GM06990 (cell line): Measurements from ENCODE around the gene PDZD2.

Experiments used
- DNase-seq: peaks from one replicate; pipeline ENCODE4 v3.0.0-alpha.2; 2011; ENCODE audit not compliant: insufficient read length; ENCODE audit errors: extremely low read depth
- H3K27me3 ChIP-seq: replicated peaks from 2 replicates; pipeline ENCODE4 v1.6.0; 2011; ENCODE audit warnings: low read length; ENCODE audit not compliant: control insufficient read depth, insufficient read depth
- H3K36me3 ChIP-seq: 2 replicates; pipeline ENCODE4 v1.5.1; 2011; ENCODE audit warnings: low read length; ENCODE audit not compliant: control insufficient read depth, insufficient read depth
- H3K4me3 ChIP-seq: replicated peaks from 2 replicates; pipeline ENCODE4 v1.5.1; 2011; ENCODE audit warnings: low read depth, mild to moderate bottlenecking, control low read depth, low read length
- TF ChIP-seq, protein P1 (sequence below): IDR thresholded peaks from 2 replicates; pipeline ENCODE4 v1.5.1; 2011; ENCODE audit warnings: low read length, control low read depth, mild to moderate bottlenecking, inconsistent platforms; ENCODE audit not compliant: insufficient read depth, poor library complexity, severe bottlenecking

PDZD2 gene

DNA sequence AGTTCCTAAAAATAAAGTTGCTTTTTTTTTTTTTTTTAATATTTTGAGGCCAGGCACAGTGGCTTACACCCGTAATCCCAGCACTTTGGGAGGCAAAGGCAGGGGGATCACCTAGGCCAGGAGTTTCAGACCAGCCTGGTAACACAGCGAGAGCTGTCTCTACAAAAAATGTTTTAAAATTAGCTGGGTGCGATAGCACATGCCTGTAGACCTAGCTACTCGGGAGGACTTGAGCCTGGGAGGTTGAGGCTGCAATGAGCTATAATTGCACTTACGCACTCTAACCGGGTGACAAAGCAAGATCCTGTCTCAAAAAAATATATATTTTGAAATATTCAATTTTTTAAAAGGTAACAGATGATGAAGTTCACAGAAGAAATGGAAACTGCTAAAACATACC is 512.3 kb downstream of the PDZD2 start:
- Histone ChIP-seq H3K36me3 (no peaks in the 10 kb centered on the region; the same call in none of the 2 replicates), H3K27me3 (no peaks in the 10 kb centered on the region), H3K4me3 (no peak overlapping the region)
- DNase-seq, result no peak
- TF ChIP-seq, protein P1, sequence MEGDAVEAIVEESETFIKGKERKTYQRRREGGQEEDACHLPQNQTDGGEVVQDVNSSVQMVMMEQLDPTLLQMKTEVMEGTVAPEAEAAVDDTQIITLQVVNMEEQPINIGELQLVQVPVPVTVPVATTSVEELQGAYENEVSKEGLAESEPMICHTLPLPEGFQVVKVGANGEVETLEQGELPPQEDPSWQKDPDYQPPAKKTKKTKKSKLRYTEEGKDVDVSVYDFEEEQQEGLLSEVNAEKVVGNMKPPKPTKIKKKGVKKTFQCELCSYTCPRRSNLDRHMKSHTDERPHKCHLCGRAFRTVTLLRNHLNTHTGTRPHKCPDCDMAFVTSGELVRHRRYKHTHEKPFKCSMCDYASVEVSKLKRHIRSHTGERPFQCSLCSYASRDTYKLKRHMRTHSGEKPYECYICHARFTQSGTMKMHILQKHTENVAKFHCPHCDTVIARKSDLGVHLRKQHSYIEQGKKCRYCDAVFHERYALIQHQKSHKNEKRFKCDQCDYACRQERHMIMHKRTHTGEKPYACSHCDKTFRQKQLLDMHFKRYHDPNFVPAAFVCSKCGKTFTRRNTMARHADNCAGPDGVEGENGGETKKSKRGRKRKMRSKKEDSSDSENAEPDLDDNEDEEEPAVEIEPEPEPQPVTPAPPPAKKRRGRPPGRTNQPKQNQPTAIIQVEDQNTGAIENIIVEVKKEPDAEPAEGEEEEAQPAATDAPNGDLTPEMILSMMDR, result no peak

DNA sequence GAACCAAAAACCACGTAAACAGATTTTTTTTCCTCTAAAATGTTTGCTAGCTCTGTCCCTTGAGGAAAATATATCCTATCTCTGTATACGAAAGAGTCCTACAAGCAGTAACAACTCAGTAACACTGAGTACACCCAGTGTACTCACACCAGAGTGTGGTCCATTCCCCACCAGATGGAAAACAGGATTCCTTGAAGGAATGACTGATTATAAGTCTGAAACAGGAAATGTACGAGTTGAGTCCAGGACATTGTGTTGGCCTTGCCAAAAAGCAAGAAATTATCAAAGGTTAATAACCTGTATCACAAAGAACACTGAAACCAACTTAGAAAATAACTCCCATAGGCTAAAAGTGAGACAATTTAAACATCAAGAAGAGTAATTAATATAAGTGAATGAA is 514.8 kb downstream of the PDZD2 start:
- no peaks in the 10 kb centered on the region; the same call in none of the 2 replicates for H3K36me3 ChIP-seq
- no peak overlapping the region for H3K4me3 ChIP-seq
- no peak for DNase-seq
- TF ChIP-seq, protein P1, result no peak
- H3K27me3 ChIP-seq, result no peaks in the 10 kb centered on the region

DNA sequence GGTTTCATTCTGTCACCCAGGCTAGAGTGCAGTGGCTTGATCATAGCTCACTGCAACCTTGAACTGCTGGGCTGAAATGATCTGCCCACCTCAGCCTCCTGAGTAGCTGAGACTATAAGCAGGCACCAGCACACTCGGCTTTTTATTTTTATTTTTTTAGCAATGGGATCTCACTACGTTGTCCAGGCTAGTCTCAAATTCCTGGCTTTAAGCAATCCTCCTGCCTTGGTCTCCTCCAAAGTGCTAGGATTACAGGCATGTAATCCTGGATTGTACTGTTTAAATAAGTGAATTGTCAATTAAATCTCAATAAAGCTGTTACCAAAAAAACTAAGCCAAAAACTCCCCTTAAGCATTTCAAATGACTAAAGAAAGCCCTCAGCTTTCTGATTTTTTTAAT is 516.3 kb downstream of the PDZD2 start:
- no peak for DNase-seq
- no peaks in the 10 kb centered on the region; the same call in 1 of the 2 replicates for H3K36me3 ChIP-seq
- no peak overlapping the region for H3K4me3 ChIP-seq
- TF ChIP-seq, protein P1, result no peak
- H3K27me3 ChIP-seq, result no peaks in the 10 kb centered on the region

DNA sequence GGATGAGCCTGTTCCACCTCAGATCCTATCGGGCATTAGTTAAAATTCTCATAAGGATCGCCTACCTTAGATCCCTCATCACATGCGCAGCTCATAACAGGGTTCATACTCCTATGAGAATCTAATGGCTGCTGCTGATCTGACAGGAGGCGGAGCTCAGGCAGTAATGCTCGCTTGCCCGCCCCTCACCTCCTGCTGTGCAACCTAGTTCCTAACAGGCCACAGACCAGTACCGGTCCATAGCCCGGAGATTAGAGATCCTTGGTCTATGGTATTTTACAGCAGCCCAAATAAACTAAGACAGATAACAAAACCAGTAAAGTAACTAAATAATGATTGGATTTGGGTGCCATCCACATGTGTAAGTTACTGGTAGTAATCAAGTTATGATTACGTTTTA is 517.7 kb downstream of the PDZD2 start:
- DNase-seq, result no peak

DNA sequence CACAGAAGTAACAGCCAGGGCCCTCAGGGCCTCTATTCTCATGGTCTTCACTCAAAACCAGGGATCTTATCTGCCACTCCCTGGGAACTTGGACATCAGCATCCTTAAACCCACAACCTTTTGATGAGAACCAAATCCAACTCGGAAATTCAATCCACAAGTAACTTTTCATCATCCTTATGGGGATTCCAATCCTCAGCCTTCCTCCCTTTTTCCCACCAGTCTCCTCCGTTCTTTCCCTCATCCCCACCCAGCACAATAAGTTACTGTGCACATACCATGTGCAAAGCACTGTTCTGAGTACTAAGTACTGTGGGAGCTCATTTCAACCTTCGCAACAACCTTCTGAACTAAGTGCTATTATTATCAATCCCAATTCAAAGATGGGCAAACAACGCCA is 518.1 kb downstream of the PDZD2 start:
- H3K27me3 ChIP-seq, result no peaks in the 10 kb centered on the region
- no peak overlapping the region for H3K4me3 ChIP-seq
- TF ChIP-seq, protein P1, result no peak
- DNase-seq, result no peak
- H3K36me3 ChIP-seq, result no peaks in the 10 kb centered on the region; the same call in 1 of the 2 replicates

More for the DNA sequence above, 517.7 kb downstream of the PDZD2 start:
- Histone ChIP-seq H3K4me3 (no peak overlapping the region), H3K36me3 (no peaks in the 10 kb centered on the region; the same call in 1 of the 2 replicates), H3K27me3 (no peaks in the 10 kb centered on the region)
- TF ChIP-seq, protein P1, result no peak

DNA sequence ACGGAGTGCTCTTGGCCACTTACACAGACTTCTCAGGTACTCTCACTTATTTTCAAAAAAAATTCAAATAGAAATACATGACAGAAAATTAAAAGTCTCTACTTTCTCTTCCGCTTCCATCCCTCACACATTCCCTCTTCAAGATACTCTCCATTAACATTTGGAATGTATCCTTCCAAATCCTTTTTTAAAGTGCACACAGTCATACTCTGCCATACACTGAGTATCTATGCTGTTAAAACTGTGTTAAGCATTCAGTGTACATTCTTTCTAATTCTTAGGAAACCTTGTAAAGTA is 519.7 kb downstream of the PDZD2 start:
- Histone ChIP-seq H3K36me3 (no peaks in the 10 kb centered on the region; the same call in 1 of the 2 replicates), H3K4me3 (no peak overlapping the region), H3K27me3 (no peaks in the 10 kb centered on the region)
- TF ChIP-seq, protein P1, result no peak
- no peak for DNase-seq
